ENCODE measurements around the gene STK32C. TPM values are rescaled to one million over a fixed set of nuclear protein-coding genes. Genes with fewer than 3 reads are reported as not detected.

The STK32C gene
- total RNA-seq, 1 donor from 2014 or later: 2.5 TPM

GRCh38 chr10:132275426-132276178, 32.1 kb downstream of the STK32C start:
- Histone ChIP-seq H3K4me1 (no peaks in the 10 kb centered on the region), H3K9ac (no peak overlapping the region), H2AFZ (replicated peaks) (no peak overlapping the region), H3F3A (ENCODE audit: low read depth) (no peaks in the 10 kb centered on the region), H3K9me3 (ENCODE audit: low read depth) (no peaks in the 10 kb centered on the region), H3K4me2 (no peak overlapping the region), H3K27ac (no peak overlapping the region), H3K4me3 (no peak overlapping the region), H4K20me1 (ENCODE audit: low read depth) (peaks cover 5% of the 10 kb centered on the region), H3K79me2 (ENCODE audit: low read depth) (no peaks in the 10 kb centered on the region), H3K27me3 (no peaks in the 10 kb centered on the region), H3K36me3 (no peaks in the 10 kb centered on the region)
- H3K27ac Mint-ChIP-seq: no peak overlapping the region
- peaks cover 14% of the 10 kb centered on the region for H3K27me3 Mint-ChIP-seq (ENCODE audit: insufficient read depth, low read depth)
- no peaks in the 10 kb centered on the region for H3K9me3 Mint-ChIP-seq
- peaks cover 24% of the 10 kb centered on the region for H3K4me1 Mint-ChIP-seq
- TF ChIP-seq EZH2 (IDR thresholded peaks at IDR 0.05): no peak
- no peak for TF ChIP-seq EZH2phosphoT487 (IDR thresholded peaks at IDR 0.05)
- no peak for TF ChIP-seq CTCF (IDR thresholded peaks at IDR 0.05)
- H3K4me3 Mint-ChIP-seq: no peak overlapping the region
- H3K36me3 Mint-ChIP-seq: no peaks in the 10 kb centered on the region
- DNase-seq (ENCODE audit: low spot score): no peak

GRCh38 chr10:132274986-132275385, 32.8 kb downstream of the STK32C start:
- H3K27me3 Mint-ChIP-seq (ENCODE audit: insufficient read depth, low read depth): peaks cover 13% of the 10 kb centered on the region
- H3K27ac Mint-ChIP-seq: no peak overlapping the region
- Histone ChIP-seq H3K27ac (no peak overlapping the region), H3K4me1 (no peaks in the 10 kb centered on the region), H4K20me1 (ENCODE audit: low read depth) (peaks cover 5% of the 10 kb centered on the region), H3K9ac (no peak overlapping the region), H3K79me2 (ENCODE audit: low read depth) (no peaks in the 10 kb centered on the region), H3K36me3 (no peaks in the 10 kb centered on the region), H3F3A (ENCODE audit: low read depth) (no peaks in the 10 kb centered on the region), H2AFZ (replicated peaks) (no peak overlapping the region), H3K4me3 (no peak overlapping the region), H3K9me3 (ENCODE audit: low read depth) (no peaks in the 10 kb centered on the region), H3K27me3 (no peaks in the 10 kb centered on the region), H3K4me2 (no peak overlapping the region)
- no peak overlapping the region for H3K4me3 Mint-ChIP-seq
- TF ChIP-seq EZH2phosphoT487 (IDR thresholded peaks at IDR 0.05): no peak
- no peak for TF ChIP-seq EZH2 (IDR thresholded peaks at IDR 0.05)
- TF ChIP-seq CTCF (IDR thresholded peaks at IDR 0.05): no peak
- peaks cover 24% of the 10 kb centered on the region for H3K4me1 Mint-ChIP-seq
- no peaks in the 10 kb centered on the region for H3K36me3 Mint-ChIP-seq
- DNase-seq (ENCODE audit: low spot score): no peak
- no peaks in the 10 kb centered on the region for H3K9me3 Mint-ChIP-seq

- Histone ChIP-seq H3F3A (ENCODE audit: low read depth) (no peaks in the 10 kb centered on the region), H3K4me2 (no peak overlapping the region), H3K79me2 (ENCODE audit: low read depth) (no peaks in the 10 kb centered on the region), H3K4me1 (no peaks in the 10 kb centered on the region), H3K27ac (no peak overlapping the region), H3K4me3 (no peak overlapping the region), H3K9ac (no peak overlapping the region), H4K20me1 (ENCODE audit: low read depth) (peaks cover 5% of the 10 kb centered on the region), H3K36me3 (no peaks in the 10 kb centered on the region), H3K9me3 (ENCODE audit: low read depth) (no peaks in the 10 kb centered on the region), H2AFZ (replicated peaks) (no peak overlapping the region), H3K27me3 (no peaks in the 10 kb centered on the region)
- no peak for DNase-seq (ENCODE audit: low spot score)
- H3K36me3 Mint-ChIP-seq: no peaks in the 10 kb centered on the region
- no peak overlapping the region for H3K4me3 Mint-ChIP-seq
- peaks cover 13% of the 10 kb centered on the region for H3K27me3 Mint-ChIP-seq (ENCODE audit: insufficient read depth, low read depth)
- peaks cover 24% of the 10 kb centered on the region for H3K4me1 Mint-ChIP-seq
- no peak overlapping the region for H3K27ac Mint-ChIP-seq
- TF ChIP-seq EZH2phosphoT487 (IDR thresholded peaks at IDR 0.05) (no peak), EZH2 (IDR thresholded peaks at IDR 0.05) (no peak), CTCF (IDR thresholded peaks at IDR 0.05) (no peak)
- no peaks in the 10 kb centered on the region for H3K9me3 Mint-ChIP-seq
Measured at GRCh38 chr10:132274581-132274980, 33.2 kb downstream of the STK32C start.

Data from neural progenitor cell (in vitro differentiated cells).